Ishikawa (cell line): ENCODE measurements around the gene CA10.

ENCODE experiments used
- EP300 ChIP-seq: IDR thresholded peaks from 2 replicates; pipeline ENCODE4 v1.6.1; 2012; ENCODE audit warnings: borderline replicate concordance
- RAD21 ChIP-seq: IDR thresholded peaks from 2 replicates; pipeline ENCODE4 v1.6.1; 2012; ENCODE audit warnings: low read depth
- TEAD4 ChIP-seq: IDR thresholded peaks from 2 replicates; pipeline ENCODE4 v1.6.1; 2012
- YY1 ChIP-seq: IDR thresholded peaks from 2 replicates; pipeline ENCODE4 v1.6.1; 2012; ENCODE audit warnings: low read depth
- ZBTB7A ChIP-seq: IDR thresholded peaks from 2 replicates; pipeline ENCODE4 v1.6.1; 2012; ENCODE audit warnings: low read depth
- TF ChIP-seq, protein P1 (sequence below): IDR thresholded peaks from 2 replicates; pipeline ENCODE4 v1.6.1; 2012; ENCODE audit warnings: low read depth, mild to moderate bottlenecking

DNA sequence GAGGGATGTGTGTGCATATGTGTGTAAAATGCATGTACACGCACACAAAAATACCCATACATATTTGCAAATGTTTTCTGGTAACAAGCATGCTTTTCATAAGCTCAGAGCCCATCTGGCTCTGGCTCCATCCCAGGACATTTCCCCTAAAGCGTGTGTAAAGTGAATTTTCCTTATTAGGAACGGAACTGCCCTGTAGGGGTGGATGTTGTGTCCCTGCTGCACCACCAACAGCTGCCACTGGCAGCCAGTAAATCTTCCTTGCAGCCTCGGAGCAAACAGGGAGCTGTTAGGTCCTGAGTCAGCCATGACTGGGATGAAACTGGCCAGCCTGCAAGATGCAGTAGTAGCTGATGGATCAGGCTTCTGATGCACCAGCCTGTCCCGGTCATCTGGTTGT, 504.6 kb downstream of the CA10 start:
- no peak for TF ChIP-seq TEAD4
- no peak for TF ChIP-seq EP300
- TF ChIP-seq, protein P1, sequence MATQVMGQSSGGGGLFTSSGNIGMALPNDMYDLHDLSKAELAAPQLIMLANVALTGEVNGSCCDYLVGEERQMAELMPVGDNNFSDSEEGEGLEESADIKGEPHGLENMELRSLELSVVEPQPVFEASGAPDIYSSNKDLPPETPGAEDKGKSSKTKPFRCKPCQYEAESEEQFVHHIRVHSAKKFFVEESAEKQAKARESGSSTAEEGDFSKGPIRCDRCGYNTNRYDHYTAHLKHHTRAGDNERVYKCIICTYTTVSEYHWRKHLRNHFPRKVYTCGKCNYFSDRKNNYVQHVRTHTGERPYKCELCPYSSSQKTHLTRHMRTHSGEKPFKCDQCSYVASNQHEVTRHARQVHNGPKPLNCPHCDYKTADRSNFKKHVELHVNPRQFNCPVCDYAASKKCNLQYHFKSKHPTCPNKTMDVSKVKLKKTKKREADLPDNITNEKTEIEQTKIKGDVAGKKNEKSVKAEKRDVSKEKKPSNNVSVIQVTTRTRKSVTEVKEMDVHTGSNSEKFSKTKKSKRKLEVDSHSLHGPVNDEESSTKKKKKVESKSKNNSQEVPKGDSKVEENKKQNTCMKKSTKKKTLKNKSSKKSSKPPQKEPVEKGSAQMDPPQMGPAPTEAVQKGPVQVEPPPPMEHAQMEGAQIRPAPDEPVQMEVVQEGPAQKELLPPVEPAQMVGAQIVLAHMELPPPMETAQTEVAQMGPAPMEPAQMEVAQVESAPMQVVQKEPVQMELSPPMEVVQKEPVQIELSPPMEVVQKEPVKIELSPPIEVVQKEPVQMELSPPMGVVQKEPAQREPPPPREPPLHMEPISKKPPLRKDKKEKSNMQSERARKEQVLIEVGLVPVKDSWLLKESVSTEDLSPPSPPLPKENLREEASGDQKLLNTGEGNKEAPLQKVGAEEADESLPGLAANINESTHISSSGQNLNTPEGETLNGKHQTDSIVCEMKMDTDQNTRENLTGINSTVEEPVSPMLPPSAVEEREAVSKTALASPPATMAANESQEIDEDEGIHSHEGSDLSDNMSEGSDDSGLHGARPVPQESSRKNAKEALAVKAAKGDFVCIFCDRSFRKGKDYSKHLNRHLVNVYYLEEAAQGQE, result no peak
- TF ChIP-seq YY1, result no peak
- TF ChIP-seq ZBTB7A, result no peak
- no peak for TF ChIP-seq RAD21
